Ureter (tissue), 1 donor: Measurements from ENCODE around the gene BNIP5. TPM values are rescaled to one million over a fixed set of nuclear protein-coding genes. Genes with fewer than 3 reads are reported as not detected.

Source experiments
- DNase-seq: peaks from one replicate; pipeline ENCODE4 v3.0.0-alpha.2; 2020; ENCODE audit warnings: low spot score
- total RNA-seq: library from RNA; stranded (reverse); gene quantifications from one replicate; pipeline ENCODE4 v1.2.4, GENCODE V29; 2023
- donor health status: DM: yes; HTN: yes; CAD: no.

BNIP5 gene, protein sequence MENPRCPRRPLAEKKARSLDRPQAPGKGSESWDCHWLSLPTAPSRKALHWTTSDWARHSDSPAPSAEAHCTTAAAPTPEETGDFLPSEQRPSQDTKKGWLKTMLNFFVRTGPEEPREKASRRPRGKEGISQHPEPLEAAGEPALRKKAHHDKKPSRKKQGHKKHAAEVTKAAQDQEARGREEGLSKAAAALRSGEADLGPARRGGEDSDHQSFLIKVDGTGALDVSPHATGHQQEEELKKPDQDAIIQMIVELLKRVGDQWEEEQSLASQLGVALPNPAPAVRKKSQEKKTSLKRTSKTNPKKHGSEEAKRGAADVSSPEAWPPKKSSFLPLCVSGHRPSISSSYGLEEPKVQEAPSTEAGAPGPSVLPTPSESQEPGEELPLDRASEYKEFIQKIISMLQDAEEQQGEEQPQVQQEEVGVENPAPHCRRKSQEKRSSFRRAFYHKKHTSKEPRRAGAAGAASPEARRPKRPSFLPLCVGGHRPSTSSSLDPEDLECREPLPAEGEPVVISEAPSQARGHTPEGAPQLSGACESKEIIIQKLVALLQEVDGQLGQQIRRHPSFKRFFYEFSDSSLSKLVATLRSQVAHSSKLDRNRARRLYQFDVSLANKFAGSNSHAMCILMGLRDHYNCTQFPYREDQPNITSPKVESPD
- not detected for total RNA-seq

DNA sequence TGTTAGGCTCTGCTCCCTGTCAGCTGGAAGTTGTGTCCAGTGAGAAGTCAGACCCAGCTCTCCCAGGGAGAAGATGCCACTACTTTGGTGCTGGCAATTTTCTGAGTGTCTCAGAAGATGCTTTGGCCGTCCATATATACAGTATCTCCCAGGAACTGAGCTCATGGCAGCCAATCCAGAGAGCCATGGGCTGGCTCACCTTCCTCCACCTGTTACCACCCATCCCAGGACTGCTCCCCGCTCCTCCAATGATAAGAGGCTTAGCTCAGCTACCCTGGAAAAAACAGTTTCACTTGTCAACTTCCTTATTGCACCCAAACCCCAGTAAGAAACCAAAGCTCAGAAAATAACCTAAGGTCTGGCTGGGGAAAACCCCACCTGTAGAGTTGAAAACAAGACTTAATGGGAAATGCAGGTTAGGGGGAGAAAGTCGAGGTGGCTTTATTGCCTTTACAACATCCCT lies at the start of gene BNIP5:
Gene BNIP5, minus strand, starts transcription at position 110 of the 463 bp plus-strand sequence. CDS start 6,198 bp downstream, outside the sequence.
- DNase-seq: no peak

GRCh38 chr6:36384095-36384494 lies 47.4 kb upstream of the BNIP5 start:
- no peak for DNase-seq

DNA sequence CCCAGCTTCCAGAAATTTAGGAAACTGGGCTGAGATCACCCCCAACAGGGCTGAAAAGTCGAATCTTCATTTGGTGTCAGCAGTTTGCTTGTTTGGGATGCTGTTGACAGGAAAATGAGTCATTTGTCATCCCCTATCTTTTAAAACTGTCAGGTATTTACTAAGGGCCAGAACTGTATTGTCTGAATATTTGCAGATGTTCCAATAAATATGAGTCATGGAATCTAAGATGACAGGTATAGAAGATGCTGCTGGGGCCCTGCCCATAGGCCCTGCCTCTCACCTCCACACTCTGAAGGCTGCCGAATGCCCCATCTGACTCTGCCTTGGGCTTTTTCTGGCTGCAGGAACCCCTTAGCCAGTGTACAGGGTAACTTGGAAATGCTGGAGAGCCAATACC lies 46.9 kb upstream of the BNIP5 start:
- no peak for DNase-seq

DNA sequence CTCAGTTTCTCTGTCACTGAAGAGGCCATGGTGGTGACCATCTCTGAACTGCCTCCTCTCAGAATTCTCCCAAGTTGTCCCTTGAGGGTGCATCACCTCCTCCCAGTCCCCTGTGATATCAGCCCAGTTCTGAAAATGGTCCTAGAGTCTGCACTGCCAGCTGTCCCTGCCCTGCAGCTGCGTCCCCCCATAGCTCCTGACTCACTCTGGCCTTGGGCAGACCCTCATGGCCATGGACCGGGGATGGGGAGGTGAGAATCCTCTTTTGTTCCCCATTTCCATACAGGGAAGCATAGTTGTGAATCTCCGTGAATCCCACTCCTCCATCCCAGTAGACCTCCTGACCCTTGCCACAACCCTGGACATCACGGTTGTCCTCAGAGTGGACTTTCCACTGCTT lies 46.3 kb upstream of the BNIP5 start:
- no peak for DNase-seq

GRCh38 chr6:36381502-36382389 lies 45.1 kb upstream of the BNIP5 start:
- no peak for DNase-seq

DNA sequence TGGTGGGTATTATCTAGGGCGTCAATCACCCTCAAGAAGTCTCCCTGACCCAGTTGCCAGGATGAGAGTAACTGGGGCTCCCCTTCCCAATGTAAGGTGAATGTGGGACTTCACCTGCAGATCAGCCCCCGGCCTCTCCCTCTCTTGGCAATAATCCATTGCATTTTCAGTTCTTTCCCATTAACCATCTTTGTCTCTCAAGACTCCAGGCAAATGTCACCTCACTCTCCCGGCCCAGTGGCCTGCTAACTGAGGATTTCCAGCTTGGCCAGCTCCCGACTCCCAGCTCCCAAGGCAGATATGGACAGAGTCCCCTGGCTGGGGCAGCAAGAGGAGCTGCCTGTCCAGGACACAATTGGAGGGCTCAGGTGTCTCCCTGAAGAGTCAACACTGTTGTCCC lies 43.5 kb upstream of the BNIP5 start:
- DNase-seq: no peak

GRCh38 chr6:36378936-36379335 lies 42.2 kb upstream of the BNIP5 start:
- DNase-seq: no peak

DNA sequence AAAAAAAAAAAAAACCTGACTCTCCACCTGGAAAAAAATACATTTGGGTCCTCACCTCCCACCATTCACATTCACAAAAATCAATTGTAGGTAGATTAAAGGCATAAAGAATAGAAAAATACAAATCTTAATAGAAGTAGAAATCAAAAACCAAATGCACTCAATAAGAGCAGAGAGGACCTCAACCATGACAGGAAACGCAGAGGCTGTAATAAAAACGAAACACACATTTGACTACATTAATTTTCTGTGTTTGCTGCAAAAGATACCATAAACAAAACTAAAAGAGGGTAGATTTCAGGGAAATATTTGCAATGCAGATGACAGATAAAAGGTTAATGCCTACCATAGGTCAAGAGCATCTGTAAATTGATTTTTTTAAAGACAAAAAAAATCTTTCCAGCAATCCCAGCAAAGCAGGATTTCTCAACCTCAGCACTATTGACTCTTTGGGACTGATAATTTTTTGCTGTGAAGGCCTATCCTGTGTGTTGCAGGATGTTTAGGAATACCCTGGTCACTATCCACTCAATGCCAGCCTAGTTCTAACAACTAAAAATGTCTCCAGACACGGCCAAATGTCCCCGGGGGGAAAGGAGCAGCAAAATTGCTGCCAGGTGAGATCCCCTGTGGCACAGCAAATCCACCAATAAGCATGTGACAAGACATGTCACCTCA lies 41.7 kb upstream of the BNIP5 start:
- no peak for DNase-seq

GRCh38 chr6:36377594-36377993 lies 40.9 kb upstream of the BNIP5 start:
- no peak for DNase-seq

DNA sequence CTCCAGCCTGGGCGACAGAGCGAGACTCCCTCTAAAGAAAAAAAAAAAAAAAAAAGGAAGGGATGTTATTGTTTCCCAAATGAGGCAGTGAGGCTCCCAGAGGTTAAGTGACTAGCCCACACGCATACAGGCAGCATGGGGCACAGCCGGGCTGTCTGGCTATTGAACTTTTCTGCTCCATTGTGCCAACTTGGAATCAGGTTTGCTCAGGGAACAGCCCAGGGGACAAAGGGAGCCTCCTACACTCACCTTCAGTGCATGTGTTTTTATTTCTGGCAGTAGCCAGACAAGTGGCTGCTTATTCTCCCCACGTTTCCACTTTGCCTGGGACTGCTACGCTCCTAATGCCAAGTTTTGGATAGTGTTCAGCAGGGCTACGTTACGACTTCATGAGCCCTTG lies 40.1 kb upstream of the BNIP5 start:
- no peak for DNase-seq

GRCh38 chr6:36376183-36376582 lies 39.5 kb upstream of the BNIP5 start:
- no peak for DNase-seq

DNA sequence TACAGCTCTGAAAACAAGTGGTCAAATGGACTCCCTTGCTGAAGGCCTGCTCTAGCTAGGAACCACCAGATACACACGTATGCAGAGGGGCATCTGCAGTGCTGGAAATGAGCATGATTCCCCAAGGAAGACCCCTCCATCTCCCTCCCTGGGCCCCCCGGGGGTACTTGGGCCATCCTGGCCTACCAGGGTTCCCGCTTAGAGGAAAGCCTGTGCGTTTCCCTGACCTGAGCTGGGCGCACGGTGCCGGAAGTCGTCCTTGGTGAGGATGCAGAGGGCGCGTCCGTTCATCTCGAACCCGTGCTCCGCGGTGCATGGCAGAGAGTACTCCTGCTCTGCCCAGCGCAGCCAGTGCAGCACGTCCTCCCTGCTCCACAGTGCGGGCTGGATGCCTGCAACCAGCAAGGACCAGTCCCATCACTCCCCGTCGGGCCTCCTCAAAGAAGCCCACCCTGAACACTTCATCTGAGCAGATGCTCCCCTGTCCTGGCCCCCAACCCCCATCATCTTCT lies 39.0 kb upstream of the BNIP5 start:
- DNase-seq: no peak

- DNase-seq: no peak
Measured at GRCh38 chr6:36374972-36375371, 38.3 kb upstream of the BNIP5 start.

DNA sequence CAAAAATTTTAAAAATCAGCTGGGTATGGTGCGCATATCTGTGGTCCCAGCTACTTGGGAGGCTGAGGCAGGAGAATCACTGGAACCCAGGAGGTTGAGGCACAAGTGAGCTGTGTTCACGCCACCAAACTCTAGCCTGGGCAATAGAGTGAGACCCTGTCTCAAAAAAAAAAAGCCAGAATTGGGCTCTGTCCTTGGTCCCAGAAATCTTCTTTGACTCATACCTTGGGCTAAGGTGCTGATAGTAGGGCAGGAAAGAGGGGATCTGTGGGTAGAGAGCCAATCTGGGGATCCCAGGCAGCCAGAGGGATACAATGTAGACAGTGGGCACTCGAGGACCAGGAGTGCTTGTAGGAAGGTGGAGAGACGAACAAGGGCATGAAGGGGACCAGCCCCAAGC lies 37.5 kb upstream of the BNIP5 start:
- DNase-seq: no peak

- no peak for DNase-seq
Measured at GRCh38 chr6:36373368-36374019, 36.8 kb upstream of the BNIP5 start.

GRCh38 chr6:36372088-36372487 lies 35.4 kb upstream of the BNIP5 start:
- DNase-seq: no peak

GRCh38 chr6:36371211-36371610 lies 34.5 kb upstream of the BNIP5 start:
- no peak for DNase-seq

DNA sequence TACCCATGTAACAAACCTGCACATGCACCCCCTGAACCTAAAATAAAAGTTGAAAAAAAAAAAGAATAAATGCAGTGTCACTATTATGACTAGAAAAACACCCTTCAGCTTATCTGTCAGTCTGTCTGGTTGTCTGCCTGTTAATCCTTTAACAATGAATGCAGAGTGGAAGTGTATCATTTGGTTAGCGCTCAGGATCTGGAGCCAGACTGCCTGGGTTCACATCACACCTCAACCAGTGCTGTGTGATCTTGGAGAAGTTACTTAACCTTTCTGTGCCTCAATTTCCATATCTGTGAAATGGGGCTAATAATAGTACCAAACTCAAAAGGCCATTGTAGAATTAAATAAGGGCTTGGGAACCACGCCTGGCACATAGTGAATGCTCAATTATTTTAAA lies 34.0 kb upstream of the BNIP5 start:
- DNase-seq: no peak

- no peak for DNase-seq
Measured at GRCh38 chr6:36368921-36369865, 32.5 kb upstream of the BNIP5 start.

- DNase-seq: no peak
Measured at GRCh38 chr6:36368421-36368820, 31.7 kb upstream of the BNIP5 start.
